Measurements from ENCODE around the gene TP63.
"Not testable (repeated sequence)": the region's sequence is repeated elsewhere in the genome, so short reads cannot be mapped to it uniquely, and the experiment has no call there.

Gene TP63
- total RNA-seq, result 0 to 3.5 (median 0.29) reads per million in 17 experiments

- DNase-seq, result no peak
These were observed at the start of gene TP63 for GRCh38 chr3:189631373-189631408. TSS of gene TP63 (plus strand) at chr3:189631389. CDS start at chr3:189631516, 127 bp downstream.

- no peak for DNase-seq
These were observed 49.0 kb upstream of the TP63 start for GRCh38 chr3:189582179-189582578.

GRCh38 chr3:189584645-189585044 is 46.5 kb upstream of the TP63 start:
- no peak for DNase-seq

- DNase-seq, result no peak
These were observed 44.1 kb upstream of the TP63 start for GRCh38 chr3:189586941-189587663.

- DNase-seq, result no peak
These were observed 43.5 kb upstream of the TP63 start for GRCh38 chr3:189587664-189588040.

- no peak for DNase-seq
These were observed 43.1 kb upstream of the TP63 start for GRCh38 chr3:189588070-189588469.

- DNase-seq, result no peak
These were observed 42.6 kb upstream of the TP63 start for GRCh38 chr3:189588475-189589178.

- no peak for DNase-seq
These were observed 42.0 kb upstream of the TP63 start for GRCh38 chr3:189589179-189589569.

GRCh38 chr3:189590223-189590622 is 41.0 kb upstream of the TP63 start:
- no peak for DNase-seq

GRCh38 chr3:189593581-189593980 is 37.6 kb upstream of the TP63 start:
- no peak for DNase-seq

GRCh38 chr3:189596078-189596979 is 34.9 kb upstream of the TP63 start:
- DNase-seq, result not testable (repeated sequence)

- no peak for DNase-seq
These were observed 33.3 kb upstream of the TP63 start for GRCh38 chr3:189597918-189598317.

- peak in 3 of 4 experiments; percentile 3 to 26 (median 6) for DNase-seq
These were observed 32.5 kb upstream of the TP63 start for GRCh38 chr3:189598530-189599225.

GRCh38 chr3:189602471-189602870 is 28.7 kb upstream of the TP63 start:
- no peak for DNase-seq

- no peak for DNase-seq
These were observed 25.5 kb upstream of the TP63 start for GRCh38 chr3:189605717-189606116.

GRCh38 chr3:189606774-189607173 is 24.4 kb upstream of the TP63 start:
- DNase-seq, result no peak

- not testable (repeated sequence) for DNase-seq
These were observed 18.5 kb upstream of the TP63 start for GRCh38 chr3:189612641-189613040.

GRCh38 chr3:189613122-189613521 is 18.1 kb upstream of the TP63 start:
- DNase-seq, result no peak

GRCh38 chr3:189621948-189622603 is 9.1 kb upstream of the TP63 start:
- DNase-seq, result no peak

- DNase-seq, result peak in 2 of 4 experiments; percentile 1 to 4
These were observed 8.6 kb upstream of the TP63 start for GRCh38 chr3:189622629-189623028.

GRCh38 chr3:189624130-189624529 is 7.1 kb upstream of the TP63 start:
- no peak for DNase-seq

- DNase-seq, result no peak
These were observed 6.1 kb upstream of the TP63 start for GRCh38 chr3:189625071-189625470.

GRCh38 chr3:189625572-189625971 is 5.6 kb upstream of the TP63 start:
- DNase-seq, result no peak

All from suppressor macrophage (primary cell).